Activated CD8-positive, alpha-beta T cell treated with anti-CD3 and anti-CD28 coated beads, Interleukin-2, amount 10 ng/mL, durations not matched to agents 7 days and 5 days (primary cell): ENCODE data around the gene HIVEP2. TPM values are rescaled to one million over a fixed set of nuclear protein-coding genes. Genes with fewer than 3 reads are reported as not detected.

Experiments used
- ATAC-seq: fragments of 150-1000 bp; cut with Tn5 transposase; one replicate; pipeline ENCODE4 v1.10.0; 2021; ENCODE audit warnings: moderate library complexity
- CTCF ChIA-PET: fragments of 350-600 bp; sonication (Branson Sonifier 250); formaldehyde crosslinking; loops from one replicate; lab custom pipeline; 2021; ENCODE audit warnings: antibody characterized with exemption; lab: Charles Lee
- POLR2A ChIA-PET: fragments of 350-600 bp; sonication (Branson Sonifier 250); formaldehyde crosslinking; loops from one replicate; lab custom pipeline; 2021; ENCODE audit warnings: antibody characterized with exemption; lab: Charles Lee
- DNase-seq: peaks from one replicate; pipeline ENCODE4 v3.0.0-alpha.2; 2020
- H3K27ac Mint-ChIP-seq: one replicate; pipeline ENCODE4 v1.8.0; 2021; ENCODE audit warnings: mild to moderate bottlenecking, mixed read lengths
- H3K27me3 Mint-ChIP-seq: one replicate; pipeline ENCODE4 v1.8.0; 2021; ENCODE audit warnings: low read depth, mixed read lengths
- H3K36me3 Mint-ChIP-seq: one replicate; pipeline ENCODE4 v1.8.0; 2021; ENCODE audit warnings: low read depth, mixed read lengths
- H3K4me1 Mint-ChIP-seq: one replicate; pipeline ENCODE4 v1.8.0; 2021; ENCODE audit warnings: low read depth, mixed read lengths
- H3K4me3 Mint-ChIP-seq: one replicate; pipeline ENCODE4 v1.8.0; 2021; ENCODE audit warnings: mild to moderate bottlenecking, mixed read lengths
- H3K9me3 Mint-ChIP-seq: one replicate; pipeline ENCODE4 v1.8.0; 2022; ENCODE audit warnings: mixed read lengths; ENCODE audit not compliant: insufficient read depth
- total RNA-seq, 2 experiments: library from RNA; stranded (reverse); gene quantifications; one replicate each; pipeline ENCODE4 v1.2.3, GENCODE V29; 2021

Gene HIVEP2
- total RNA-seq, 2 experiments from 2014 or later: 22.8 to 23.1 TPM

DNA sequence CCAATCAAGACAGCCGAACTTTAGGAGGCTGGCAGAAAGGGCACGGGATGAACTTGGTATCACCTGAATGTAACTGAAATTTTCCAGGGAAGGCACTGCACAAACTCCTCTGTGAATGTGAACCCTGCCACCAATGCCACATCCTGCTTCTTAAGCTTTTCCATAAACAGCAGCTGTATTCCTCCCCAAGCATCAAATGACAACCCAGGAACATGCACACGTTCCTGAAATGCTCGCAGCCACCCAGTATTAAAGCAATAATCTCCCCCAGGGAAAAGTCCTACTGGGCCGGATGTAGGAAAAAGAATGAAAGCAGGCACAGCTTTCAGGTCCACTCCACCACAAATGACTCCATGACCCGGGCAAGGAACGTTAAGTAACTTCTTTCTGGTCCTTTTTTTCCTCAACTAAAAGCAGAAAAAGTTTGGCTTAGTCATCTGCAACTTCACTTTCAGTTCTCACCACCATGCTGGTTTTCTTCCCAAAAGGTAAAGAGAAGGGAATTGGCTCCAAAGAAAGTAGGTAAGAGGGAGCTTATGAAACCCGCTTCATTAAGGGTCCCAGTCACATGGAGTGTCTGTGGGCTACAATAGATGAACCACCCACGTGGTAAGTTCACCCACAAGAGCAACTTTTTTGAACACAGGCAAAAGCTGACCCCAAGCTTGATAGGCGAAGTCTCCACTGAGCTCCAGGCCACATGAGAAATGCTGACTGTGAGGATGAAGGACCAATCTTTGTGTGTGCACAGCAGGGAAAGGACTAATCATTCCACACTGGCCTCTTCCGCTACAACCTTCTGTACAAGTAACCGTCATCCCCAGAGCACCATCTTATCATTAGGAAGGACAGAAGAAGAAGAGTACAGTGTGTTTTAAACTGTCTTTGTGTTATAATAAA is 90.1 kb downstream of the HIVEP2 start:
- Mint-ChIP-seq H3K27ac (peak overlapping the region; percentile 96), H3K27me3 (no peaks in the 10 kb centered on the region), H3K4me1 (peaks cover 92% of the 10 kb centered on the region), H3K9me3 (no peaks in the 10 kb centered on the region), H3K36me3 (peaks cover 24% of the 10 kb centered on the region), H3K4me3 (peak overlapping the region; percentile 73)
- DNase-seq (no peak), ATAC-seq (no peak)
- ChIA-PET CTCF (interaction anchor here (0.8 to 4.8 kb wide), 11 partner anchors 7 to 572 kb away, joined by 3 to 25 read pairs (median 3); no protein-coding TSS in a partner anchor), POLR2A (interaction anchor here (0.6 to 5.1 kb wide), 9 partner anchors 9 to 92 kb away, joined by 3 to 39 read pairs (median 11); no protein-coding TSS in a partner anchor)

DNA sequence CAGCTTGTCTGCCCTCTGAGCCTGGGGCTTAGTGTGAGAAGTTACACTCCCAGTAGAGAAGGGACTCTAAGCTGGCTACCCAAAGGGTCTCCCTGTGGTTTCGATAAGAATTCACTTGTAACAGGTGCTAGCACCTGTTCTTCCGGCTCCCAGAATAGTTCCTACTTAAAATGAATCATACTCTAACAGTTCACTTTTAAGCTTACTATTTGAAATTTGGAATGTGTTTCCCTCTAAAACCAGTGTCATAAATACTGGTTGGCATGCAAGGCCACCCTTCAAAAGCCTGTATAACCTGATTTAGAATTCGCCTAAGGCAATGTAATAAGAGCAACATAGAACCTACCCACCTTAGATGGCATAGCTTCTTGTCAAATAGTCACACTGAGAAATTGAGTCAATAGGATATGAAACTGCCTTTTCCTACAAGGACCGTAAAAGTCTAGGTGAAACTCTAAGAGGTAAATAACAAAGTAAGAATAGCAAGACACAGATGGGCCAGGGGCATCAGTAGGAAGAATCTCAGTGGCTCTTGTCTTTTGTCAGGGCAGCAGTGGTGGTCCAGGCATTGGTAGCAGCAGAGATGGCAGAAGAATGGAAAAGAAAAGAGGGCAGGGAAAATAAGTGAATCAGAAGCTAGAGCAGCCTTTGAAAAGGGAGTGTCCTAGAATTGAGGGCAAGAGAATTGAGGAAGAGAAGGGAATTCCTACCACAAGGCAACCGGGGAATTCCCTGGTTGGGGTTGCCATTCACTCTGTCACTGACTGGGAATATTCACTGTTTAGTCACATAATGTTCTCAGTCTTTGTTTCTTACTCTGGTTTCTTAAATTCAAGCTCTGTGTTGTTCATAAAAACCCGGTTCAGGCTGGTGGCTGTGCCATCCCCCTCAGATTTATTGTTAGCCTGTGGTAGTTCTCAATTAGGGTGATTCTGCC is 91.5 kb downstream of the HIVEP2 start:
- ATAC-seq: no peak
- Mint-ChIP-seq H3K9me3 (no peaks in the 10 kb centered on the region), H3K27me3 (no peaks in the 10 kb centered on the region), H3K4me1 (peaks cover 96% of the 10 kb centered on the region), H3K27ac (peak overlapping the region; percentile 96), H3K4me3 (no peak overlapping the region), H3K36me3 (peaks cover 24% of the 10 kb centered on the region)
- DNase-seq: no peak
- POLR2A ChIA-PET: interaction anchor here (0.7 to 5.1 kb wide), 6 partner anchors 8 to 93 kb away, joined by 3 to 39 read pairs (median 4); no protein-coding TSS in a partner anchor
- CTCF ChIA-PET: interaction anchor here (0.8 to 4.8 kb wide), 11 partner anchors 8 to 173 kb away, joined by 3 to 25 read pairs (median 4); no protein-coding TSS in a partner anchor

- Mint-ChIP-seq H3K4me3 (no peak overlapping the region), H3K27ac (peak overlapping the region; percentile 6), H3K9me3 (no peaks in the 10 kb centered on the region), H3K36me3 (peaks cover 24% of the 10 kb centered on the region), H3K27me3 (no peaks in the 10 kb centered on the region), H3K4me1 (peaks cover 91% of the 10 kb centered on the region)
- DNase-seq (no peak), ATAC-seq (no peak)
- ChIA-PET POLR2A (interaction anchor here (0.6 to 3.1 kb wide), 4 partner anchors 9 to 82 kb away, joined by 3 to 16 read pairs (median 4); no protein-coding TSS in a partner anchor), CTCF (interaction anchor here (4.8 kb wide), 1 partner anchor 9 kb away, joined by 25 read pairs; no protein-coding TSS in a partner anchor)
These were observed 93.4 kb downstream of the HIVEP2 start for GRCh38 chr6:142851601-142852000.

GRCh38 chr6:142850679-142851423 is 94.1 kb downstream of the HIVEP2 start:
- ChIA-PET CTCF (no interaction called here), POLR2A (interaction anchor here (1.0 kb wide), 2 partner anchors 77 to 83 kb away, joined by 3 read pairs; no protein-coding TSS in a partner anchor)
- ATAC-seq (peak; percentile 44), DNase-seq (peak; percentile 52)
- Mint-ChIP-seq H3K27ac (peak overlapping the region; percentile 76), H3K36me3 (peaks cover 24% of the 10 kb centered on the region), H3K9me3 (no peaks in the 10 kb centered on the region), H3K4me3 (peak overlapping the region; percentile 50), H3K27me3 (no peaks in the 10 kb centered on the region), H3K4me1 (peaks cover 91% of the 10 kb centered on the region)

DNA sequence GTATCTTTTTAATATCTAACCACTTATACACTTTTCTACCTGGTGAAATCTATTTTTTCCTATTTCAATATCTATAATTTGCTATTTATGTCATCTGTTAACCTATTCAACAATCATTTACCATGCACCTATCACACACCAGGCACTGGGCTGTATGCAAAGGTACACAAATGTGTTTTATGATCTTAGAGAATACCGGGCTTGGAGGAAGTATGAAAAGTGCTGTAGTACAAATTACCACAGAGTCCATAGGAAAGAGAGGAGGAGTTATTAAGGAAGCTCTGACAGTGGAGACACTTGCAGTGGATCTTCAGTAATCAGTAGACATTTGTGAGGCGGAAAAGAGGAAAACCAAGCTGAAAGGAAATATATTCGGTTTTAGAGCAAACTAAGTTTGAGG is 96.0 kb downstream of the HIVEP2 start:
- H3K36me3 Mint-ChIP-seq: peaks cover 20% of the 10 kb centered on the region
- ATAC-seq (no peak), DNase-seq (no peak)
- H3K27me3 Mint-ChIP-seq: no peaks in the 10 kb centered on the region
- ChIA-PET POLR2A (interaction anchor here (0.7 kb wide), 1 partner anchor 8 kb away, joined by 5 read pairs; no protein-coding TSS in a partner anchor), CTCF (interaction anchor here (0.7 to 1.5 kb wide), 2 partner anchors 64 to 489 kb away, joined by 3 to 4 read pairs; no protein-coding TSS in a partner anchor)
- H3K27ac Mint-ChIP-seq: no peak overlapping the region
- H3K9me3 Mint-ChIP-seq: no peaks in the 10 kb centered on the region
- no peak overlapping the region for H3K4me3 Mint-ChIP-seq
- H3K4me1 Mint-ChIP-seq: peaks cover 89% of the 10 kb centered on the region

- no peaks in the 10 kb centered on the region for H3K9me3 Mint-ChIP-seq
- no peak overlapping the region for H3K27ac Mint-ChIP-seq
- no peaks in the 10 kb centered on the region for H3K27me3 Mint-ChIP-seq
- H3K4me3 Mint-ChIP-seq: no peak overlapping the region
- DNase-seq: no peak
- ATAC-seq: no peak
- ChIA-PET POLR2A (interaction anchor here (0.7 to 2.0 kb wide), 2 partner anchors 9 to 28 kb away, joined by 4 to 7 read pairs; no protein-coding TSS in a partner anchor), CTCF (interaction anchor here (0.7 to 1.5 kb wide), 4 partner anchors 8 to 490 kb away, joined by 3 to 5 read pairs (median 4); no protein-coding TSS in a partner anchor)
- H3K36me3 Mint-ChIP-seq: peaks cover 14% of the 10 kb centered on the region
- peaks cover 88% of the 10 kb centered on the region for H3K4me1 Mint-ChIP-seq
These were observed 96.8 kb downstream of the HIVEP2 start for GRCh38 chr6:142848156-142848555.

GRCh38 chr6:142846883-142847287 is 98.1 kb downstream of the HIVEP2 start:
- Mint-ChIP-seq H3K9me3 (no peaks in the 10 kb centered on the region), H3K27me3 (no peaks in the 10 kb centered on the region), H3K4me1 (peaks cover 83% of the 10 kb centered on the region), H3K27ac (peak overlapping the region; percentile 48), H3K4me3 (no peak overlapping the region), H3K36me3 (peaks cover 7% of the 10 kb centered on the region)
- CTCF ChIA-PET: interaction anchor here (1.4 to 1.5 kb wide), 2 partner anchors 9 to 27 kb away, joined by 4 to 5 read pairs; no protein-coding TSS in a partner anchor
- POLR2A ChIA-PET: interaction anchor here (1.0 to 2.0 kb wide), 2 partner anchors 27 to 251 kb away, joined by 3 to 7 read pairs; no protein-coding TSS in a partner anchor
- DNase-seq (no peak), ATAC-seq (no peak)

DNA sequence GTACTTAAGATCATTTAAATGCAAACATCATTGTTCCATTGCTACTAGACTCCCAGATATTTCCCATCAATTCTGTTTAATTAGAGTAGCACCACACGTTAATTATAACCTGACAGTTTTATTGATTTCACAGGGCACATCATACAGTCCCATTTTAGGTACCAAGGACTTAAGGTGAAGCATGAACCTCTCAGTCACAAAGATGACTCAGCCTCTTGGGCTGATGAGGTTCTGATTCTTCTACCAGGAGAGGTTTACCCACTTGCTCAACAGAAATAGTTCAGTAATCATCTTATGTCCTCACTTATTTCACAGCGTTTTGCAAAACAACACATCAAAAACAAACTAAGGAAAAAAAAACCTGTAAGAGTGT is 98.5 kb downstream of the HIVEP2 start:
- ChIA-PET POLR2A (interaction anchor here (1.0 to 2.0 kb wide), 5 partner anchors 10 to 252 kb away, joined by 3 to 11 read pairs (median 7); no protein-coding TSS in a partner anchor), CTCF (no interaction called here)
- Mint-ChIP-seq H3K4me1 (peaks cover 82% of the 10 kb centered on the region), H3K4me3 (peak overlapping the region; percentile 28), H3K27ac (peak overlapping the region; percentile 48), H3K9me3 (no peaks in the 10 kb centered on the region), H3K27me3 (no peaks in the 10 kb centered on the region), H3K36me3 (peaks cover 7% of the 10 kb centered on the region)
- ATAC-seq (no peak), DNase-seq (no peak)

DNA sequence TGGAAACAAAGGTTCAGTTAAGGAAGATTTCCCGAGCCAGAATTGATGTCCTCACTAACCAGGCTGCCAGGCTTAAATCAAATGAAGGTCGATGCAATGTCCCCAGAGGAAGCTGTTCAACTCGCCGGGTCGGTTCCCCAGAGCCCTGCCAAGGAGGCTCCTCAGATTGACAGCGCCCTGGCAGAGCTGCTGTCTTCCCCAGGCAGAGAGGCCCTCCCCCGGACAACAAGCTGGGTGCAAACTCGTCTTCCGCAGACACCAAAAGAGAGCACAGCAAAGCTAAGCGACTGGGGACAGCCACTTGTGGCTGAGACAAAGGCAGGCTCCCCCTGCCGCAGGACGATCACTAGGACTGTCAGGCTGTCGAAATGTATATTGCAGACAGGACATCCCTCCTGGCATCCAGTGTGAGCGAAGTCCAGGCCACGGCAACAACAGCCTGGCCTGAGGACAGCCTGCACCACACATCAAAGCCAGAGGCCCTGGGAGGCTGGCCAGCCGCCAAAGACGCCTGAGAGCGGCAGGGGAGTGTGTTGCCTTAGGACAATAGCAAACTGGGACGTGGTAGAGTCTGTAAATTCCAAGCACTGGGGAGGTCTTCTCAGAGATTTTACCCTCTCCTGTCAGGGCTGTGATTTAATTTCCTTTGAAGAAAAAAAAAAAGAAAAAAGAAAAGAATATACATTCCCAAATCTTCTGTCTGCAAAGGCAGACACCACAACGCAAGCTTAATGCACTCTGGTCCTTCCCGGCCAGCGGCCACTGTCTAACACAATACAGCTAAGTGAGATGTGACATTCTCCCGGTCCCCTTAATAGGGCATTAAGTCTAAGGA is 99.1 kb downstream of the HIVEP2 start:
- peaks cover 7% of the 10 kb centered on the region for H3K36me3 Mint-ChIP-seq
- H3K4me3 Mint-ChIP-seq: peak overlapping the region; percentile 85
- H3K4me1 Mint-ChIP-seq: peaks cover 79% of the 10 kb centered on the region
- no peaks in the 10 kb centered on the region for H3K9me3 Mint-ChIP-seq
- DNase-seq: peak; percentile 79
- ChIA-PET POLR2A (interaction anchor here (0.7 to 2.0 kb wide), 12 partner anchors 9 to 101 kb away, joined by 3 to 11 read pairs (median 5); partner anchors contain the start of gene HIVEP2), CTCF (interaction anchor here (0.6 to 1.6 kb wide), 9 partner anchors 9 to 100 kb away, joined by 3 to 11 read pairs (median 3); no protein-coding TSS in a partner anchor)
- peak; percentile 57 for ATAC-seq
- H3K27me3 Mint-ChIP-seq: no peaks in the 10 kb centered on the region
- peak overlapping the region; percentile 95 for H3K27ac Mint-ChIP-seq
